ENCODE results near the gene ZBTB7B.
"Not testable (repeated sequence)": the region's sequence is repeated elsewhere in the genome, so short reads cannot be mapped to it uniquely, and the experiment has no call there.

Gene ZBTB7B

GRCh38 chr1:154969246-154969645, 33.4 kb upstream of the ZBTB7B start:
- no peak for DNase-seq

- DNase-seq = no peak
These were observed 32.6 kb upstream of the ZBTB7B start for GRCh38 chr1:154969860-154970452.

- DNase-seq = peak; percentile 67
These were observed 31.8 kb upstream of the ZBTB7B start, which contains the start of gene SHC1 for GRCh38 chr1:154970631-154971340. Gene SHC1 (minus strand): TSS chr1:154970747. CDS start chr1:154970526, 221 bp downstream.

- DNase-seq = no peak
These were observed 31.1 kb upstream of the ZBTB7B start for GRCh38 chr1:154971341-154971998.

- DNase-seq = no peak
These were observed 30.4 kb upstream of the ZBTB7B start for GRCh38 chr1:154972213-154972516.

GRCh38 chr1:154972517-154973343, 29.9 kb upstream of the ZBTB7B start:
- DNase-seq = no peak

- peak; percentile 93 for DNase-seq
These were observed 29.1 kb upstream of the ZBTB7B start for GRCh38 chr1:154973344-154974101.

GRCh38 chr1:154974102-154974807, 28.3 kb upstream of the ZBTB7B start, which contains the start of gene CKS1B:
Gene CKS1B (plus strand): TSS chr1:154974681. CDS start chr1:154974746, 65 bp downstream.
- peak; percentile 99 for DNase-seq

GRCh38 chr1:154974808-154975408, 27.7 kb upstream of the ZBTB7B start:
- DNase-seq = peak; percentile 96

- peak; percentile 58 for DNase-seq
These were observed 27.1 kb upstream of the ZBTB7B start for GRCh38 chr1:154975409-154976059.

GRCh38 chr1:154977762-154978161, 24.8 kb upstream of the ZBTB7B start:
- DNase-seq = not testable (repeated sequence)

- DNase-seq = no peak
These were observed 24.2 kb upstream of the ZBTB7B start for GRCh38 chr1:154978360-154978759.

GRCh38 chr1:154982341-154982740, 20.3 kb upstream of the ZBTB7B start:
- DNase-seq = no peak

GRCh38 chr1:154982897-154983648, 19.5 kb upstream of the ZBTB7B start, which contains the start of gene FLAD1:
Gene FLAD1 (plus strand): TSS chr1:154983344. CDS start chr1:154983695, 351 bp downstream.
- peak; percentile 97 for DNase-seq

- DNase-seq = no peak
These were observed 18.7 kb upstream of the ZBTB7B start for GRCh38 chr1:154983776-154984466.

- not testable (repeated sequence) for DNase-seq
These were observed 15.9 kb upstream of the ZBTB7B start for GRCh38 chr1:154986736-154987135.

- no peak for DNase-seq
These were observed 15.3 kb upstream of the ZBTB7B start for GRCh38 chr1:154987326-154987725.

- no peak for DNase-seq
These were observed 14.3 kb upstream of the ZBTB7B start for GRCh38 chr1:154988058-154988954.
